Upper lobe of left lung (tissue), 4 donors: Measurements from ENCODE around the gene LRRTM2.

Source experiments
- EP300 ChIP-seq, 4 donors: sonication (generic); formaldehyde crosslinking; IDR thresholded peaks; one replicate each; pipeline ENCODE4 v1.5.1; 2017; ENCODE audit warnings: antibody characterized with exemption in 4 of 4, control low read depth in 2 of 4
- POLR2A ChIP-seq, 4 donors: fragments of 450-650 bp; IDR thresholded peaks; one replicate each; pipeline ENCODE4 v1.5.1; 2016 to 2017; ENCODE audit warnings: antibody characterized with exemption in 4 of 4, mild to moderate bottlenecking in 2 of 4
- POLR2AphosphoS5 ChIP-seq, 2 donors: sonication (generic); formaldehyde crosslinking; IDR thresholded peaks; one replicate each; pipeline ENCODE4 v1.5.1; 2017; ENCODE audit warnings: antibody characterized with exemption in 2 of 2
- TF ChIP-seq, protein P1 (sequence below), 6 experiments: fragments of 450-650 bp in 4 of 6; fragments of 200-600 bp in 2 of 6; sonication (generic) in 2 of 6; IDR thresholded peaks; one replicate each; pipeline ENCODE4 v1.5.1; 2016 to 2019; ENCODE audit warnings: antibody characterized with exemption in 6 of 6

DNA sequence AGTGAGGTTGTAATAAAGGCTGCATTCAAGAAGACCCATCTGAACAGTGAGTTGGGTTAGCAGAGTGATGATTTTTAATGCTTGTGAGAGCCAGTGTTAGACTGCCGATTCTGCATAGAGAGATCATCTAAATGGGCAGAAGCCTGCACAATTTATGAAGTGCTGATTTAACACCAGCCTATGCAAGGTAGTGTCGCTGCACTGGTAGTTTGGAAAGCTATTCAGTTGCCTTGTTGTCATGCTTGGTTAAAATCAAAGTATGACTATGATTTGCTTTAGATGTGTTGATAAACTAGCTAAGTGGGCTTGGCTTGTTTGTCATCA is 379 bp upstream of the LRRTM2 start:
- TF ChIP-seq, protein P1, sequence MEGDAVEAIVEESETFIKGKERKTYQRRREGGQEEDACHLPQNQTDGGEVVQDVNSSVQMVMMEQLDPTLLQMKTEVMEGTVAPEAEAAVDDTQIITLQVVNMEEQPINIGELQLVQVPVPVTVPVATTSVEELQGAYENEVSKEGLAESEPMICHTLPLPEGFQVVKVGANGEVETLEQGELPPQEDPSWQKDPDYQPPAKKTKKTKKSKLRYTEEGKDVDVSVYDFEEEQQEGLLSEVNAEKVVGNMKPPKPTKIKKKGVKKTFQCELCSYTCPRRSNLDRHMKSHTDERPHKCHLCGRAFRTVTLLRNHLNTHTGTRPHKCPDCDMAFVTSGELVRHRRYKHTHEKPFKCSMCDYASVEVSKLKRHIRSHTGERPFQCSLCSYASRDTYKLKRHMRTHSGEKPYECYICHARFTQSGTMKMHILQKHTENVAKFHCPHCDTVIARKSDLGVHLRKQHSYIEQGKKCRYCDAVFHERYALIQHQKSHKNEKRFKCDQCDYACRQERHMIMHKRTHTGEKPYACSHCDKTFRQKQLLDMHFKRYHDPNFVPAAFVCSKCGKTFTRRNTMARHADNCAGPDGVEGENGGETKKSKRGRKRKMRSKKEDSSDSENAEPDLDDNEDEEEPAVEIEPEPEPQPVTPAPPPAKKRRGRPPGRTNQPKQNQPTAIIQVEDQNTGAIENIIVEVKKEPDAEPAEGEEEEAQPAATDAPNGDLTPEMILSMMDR (IDR thresholded peaks at IDR 0.05) = no peak
- no peak for TF ChIP-seq POLR2AphosphoS5 (IDR thresholded peaks at IDR 0.05)
- no peak for TF ChIP-seq POLR2A (IDR thresholded peaks at IDR 0.05)
- TF ChIP-seq EP300 (IDR thresholded peaks at IDR 0.05) = no peak
